HG03103 (cell line): ENCODE results near the gene GPR183.
A peak's percentile ranks its signal among the peaks of the same experiment; 100 is the strongest.

Experiments
- ATAC-seq: cut with Tn5 transposase; IDR thresholded peaks from one replicate; pipeline ENCODE4 v1.9.1; 2021; ENCODE audit warnings: low read depth; ENCODE audit not compliant: unreplicated experiment

Gene GPR183

DNA sequence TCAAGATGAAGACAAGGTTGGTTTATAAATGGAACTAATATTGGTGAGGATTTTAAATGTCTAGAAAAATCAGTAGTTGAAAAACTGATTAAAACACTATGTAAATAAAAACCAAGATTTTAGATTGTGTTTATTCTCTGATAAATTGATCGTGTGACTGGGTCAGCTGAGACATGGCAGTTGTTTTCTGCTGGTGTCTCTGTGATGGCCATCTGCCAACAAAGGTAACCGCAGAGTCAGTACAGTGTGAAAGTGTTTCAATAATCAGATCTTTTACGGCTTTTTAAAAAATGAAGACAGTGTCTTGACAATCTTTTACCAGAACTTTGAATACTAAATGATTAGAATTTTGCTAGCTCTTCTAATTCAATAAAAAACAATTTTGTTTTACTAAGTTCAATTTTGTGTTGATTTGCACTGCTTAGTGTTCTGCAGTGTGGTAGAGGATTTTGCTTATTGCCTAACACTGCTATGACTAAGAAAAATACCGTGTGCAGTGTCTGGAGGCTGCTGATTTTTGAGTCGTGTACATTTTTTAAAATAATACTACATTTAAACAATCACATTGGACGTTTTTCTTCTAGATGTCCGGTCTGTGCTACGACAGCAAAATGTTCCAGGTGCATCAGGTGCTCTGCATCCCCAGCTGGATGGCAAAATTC, 32.7 kb upstream of the GPR183 start:
- ATAC-seq = no peak

DNA sequence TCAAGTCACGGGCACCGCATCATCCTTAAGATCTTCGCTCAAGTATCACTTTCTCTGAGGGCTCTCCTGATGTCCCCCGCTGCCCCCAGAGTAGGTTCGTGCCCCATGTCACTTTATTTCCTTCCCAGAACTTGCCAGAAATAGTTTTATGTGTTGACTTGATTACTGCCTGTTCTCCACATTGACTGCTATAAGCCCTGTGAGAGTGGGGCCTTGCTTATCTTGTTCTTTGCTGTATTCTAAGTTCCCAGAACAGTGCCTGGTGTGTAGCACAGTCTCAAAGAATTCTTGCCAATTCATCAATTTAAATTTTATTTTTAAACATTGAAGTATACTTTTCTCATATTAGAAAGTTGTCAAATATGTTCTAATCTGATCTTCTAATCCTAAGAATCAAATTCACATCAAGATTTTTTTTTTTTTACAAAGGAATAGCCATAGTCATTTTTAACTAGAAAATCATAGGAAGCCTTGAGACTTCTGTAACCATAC, 32.1 kb upstream of the GPR183 start:
- no peak for ATAC-seq

DNA sequence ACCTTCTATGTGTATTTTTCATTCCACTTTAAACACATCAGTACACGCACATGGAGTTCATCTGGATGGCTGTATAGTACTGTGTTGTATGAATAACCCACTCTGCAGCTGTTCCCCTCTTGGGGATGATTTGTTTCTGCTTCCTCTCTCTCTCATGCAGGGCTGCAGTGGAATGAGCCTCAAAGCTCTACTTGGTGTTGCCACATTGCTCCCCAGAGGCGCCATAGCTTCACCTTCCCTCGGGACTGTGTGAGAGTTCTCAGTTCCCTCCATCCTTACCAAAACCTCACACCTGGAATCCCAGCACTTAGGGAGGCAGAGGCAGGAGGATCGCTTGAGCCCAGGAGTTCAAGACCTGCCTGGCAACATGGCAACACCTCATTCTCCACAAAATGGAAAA, 28.4 kb upstream of the GPR183 start:
- peak; percentile 70 for ATAC-seq

DNA sequence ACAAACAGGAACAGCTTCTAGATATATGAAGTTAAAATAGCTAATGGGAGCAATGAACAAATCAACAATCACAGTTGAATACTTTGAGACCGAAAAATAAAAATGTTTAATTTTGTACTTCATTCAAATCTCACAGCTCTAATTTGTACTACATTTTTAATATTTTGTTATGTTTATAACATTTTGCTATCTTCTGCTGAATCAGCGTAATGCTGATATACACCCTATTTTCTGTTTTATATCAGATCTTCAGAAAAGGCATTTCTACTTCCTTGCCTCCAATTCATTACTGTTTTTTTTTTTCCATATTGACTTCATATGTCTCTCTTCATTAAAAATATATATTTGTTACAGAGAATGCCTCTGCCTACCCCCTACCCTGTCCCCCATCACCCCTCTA, 27.9 kb upstream of the GPR183 start:
- no peak for ATAC-seq

DNA sequence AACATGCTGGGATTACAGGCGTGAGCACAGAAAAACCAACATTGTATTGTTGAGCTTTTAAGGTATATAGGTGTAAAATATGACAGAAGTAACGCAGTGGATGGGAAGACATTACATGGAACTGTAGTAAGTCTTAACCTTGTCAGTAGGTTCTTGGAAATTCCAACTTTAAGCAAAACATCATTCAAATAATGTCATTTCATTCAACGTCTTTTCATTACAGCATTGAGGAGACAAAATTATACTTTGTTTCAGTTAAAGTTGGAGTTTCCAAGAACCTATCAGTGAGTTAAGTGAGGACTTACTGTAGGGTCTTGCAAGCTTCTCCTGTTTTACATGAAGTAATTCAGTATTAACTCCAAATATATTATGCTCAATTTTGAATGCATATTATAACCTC, 27.0 kb upstream of the GPR183 start:
- ATAC-seq = no peak

DNA sequence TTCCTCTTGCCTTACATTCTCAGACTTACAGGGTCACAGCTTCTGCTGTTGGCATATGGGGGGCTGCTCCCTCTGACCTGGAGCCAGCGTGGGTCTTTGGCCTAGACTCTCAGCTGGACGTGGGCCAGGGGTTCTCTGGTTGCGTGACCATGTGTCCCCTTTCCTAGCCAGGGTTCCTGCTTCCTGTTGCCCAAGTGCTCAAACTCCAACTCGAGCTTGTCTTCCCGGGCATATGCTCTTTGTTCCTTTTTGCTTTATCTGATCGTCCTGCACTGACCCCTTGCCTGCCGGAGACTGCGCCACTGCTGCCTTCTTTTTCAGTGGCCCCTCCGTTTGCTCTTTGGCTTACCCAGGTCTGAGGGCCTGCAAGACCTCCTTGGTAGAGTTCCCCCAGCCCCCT, 25.3 kb upstream of the GPR183 start:
- no peak for ATAC-seq

DNA sequence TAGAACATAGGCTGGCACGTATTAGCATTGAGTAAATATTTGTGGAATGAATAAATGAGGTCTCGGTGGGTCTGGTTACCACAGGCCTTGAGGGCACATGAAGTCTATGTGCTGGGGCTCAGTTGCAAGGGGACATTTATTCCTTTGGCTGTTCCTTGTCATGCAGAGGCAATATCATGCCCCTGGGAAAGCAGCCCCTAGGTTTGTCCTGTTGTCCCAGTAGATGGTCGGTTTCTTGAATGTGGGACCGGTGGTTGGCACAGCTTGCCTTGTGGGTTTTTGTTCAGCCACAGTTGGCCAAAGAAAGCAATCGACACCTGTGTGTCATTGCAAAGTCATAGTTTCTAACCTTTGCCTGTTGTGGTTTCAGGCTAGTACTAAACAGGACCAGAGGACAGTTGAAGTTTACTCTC, 24.7 kb upstream of the GPR183 start:
- peak; percentile 67 for ATAC-seq

DNA sequence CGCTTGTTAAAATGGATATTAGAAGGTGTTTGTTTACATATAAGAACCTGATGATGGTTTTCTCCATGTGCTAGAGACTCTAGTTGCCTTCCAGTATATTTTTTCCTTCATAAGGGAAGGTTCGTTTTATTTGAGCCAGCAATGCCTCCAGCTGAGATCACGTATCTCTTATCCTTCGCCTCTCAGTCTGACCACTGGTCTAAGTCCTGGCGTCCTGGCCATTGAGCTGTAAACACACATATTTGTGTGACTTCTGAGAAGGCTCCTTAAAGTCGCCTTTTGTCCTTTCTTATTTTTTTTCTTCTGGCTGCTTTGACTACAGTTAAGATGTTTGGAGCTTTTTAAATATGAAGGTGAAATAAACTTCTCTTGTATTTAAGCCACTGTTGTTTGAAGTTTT, 23.7 kb upstream of the GPR183 start:
- ATAC-seq = no peak

DNA sequence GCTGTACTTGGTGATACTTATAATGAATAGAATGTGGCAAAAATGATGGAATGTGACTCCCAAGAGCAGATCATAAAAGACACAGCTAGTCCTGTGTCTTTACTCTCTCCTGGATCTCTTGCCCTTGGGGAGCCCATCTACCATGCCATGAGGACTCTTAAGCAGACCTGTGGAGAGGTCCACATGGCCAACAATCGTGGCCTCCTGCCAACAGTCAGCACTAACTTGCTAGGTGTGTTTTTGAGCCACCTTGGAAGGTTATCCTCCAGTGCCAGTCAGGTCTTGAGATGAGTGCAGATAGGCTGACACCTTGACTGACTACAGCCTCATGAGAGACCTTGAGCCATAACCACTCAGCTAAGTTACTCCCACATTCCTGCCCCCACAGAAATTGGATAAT, 22.3 kb upstream of the GPR183 start:
- ATAC-seq = no peak

DNA sequence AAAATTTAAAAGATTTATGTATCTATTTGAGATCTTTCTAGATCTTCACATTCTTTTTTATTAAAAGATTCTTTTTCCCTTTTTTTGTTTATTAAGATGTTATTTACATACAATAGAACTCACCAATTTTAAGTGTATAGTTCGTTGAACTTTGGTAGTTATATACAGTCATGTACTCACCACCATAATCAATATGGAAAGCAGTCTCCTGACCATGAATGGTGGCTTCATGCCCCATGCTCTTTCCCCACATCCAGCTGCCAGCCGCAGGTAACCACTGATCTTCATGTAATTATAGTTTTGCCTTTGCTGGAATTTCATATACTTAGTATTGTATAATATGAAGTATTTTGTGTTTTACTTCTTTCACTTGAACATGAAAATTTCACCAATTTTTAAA, 20.6 kb upstream of the GPR183 start:
- no peak for ATAC-seq

DNA sequence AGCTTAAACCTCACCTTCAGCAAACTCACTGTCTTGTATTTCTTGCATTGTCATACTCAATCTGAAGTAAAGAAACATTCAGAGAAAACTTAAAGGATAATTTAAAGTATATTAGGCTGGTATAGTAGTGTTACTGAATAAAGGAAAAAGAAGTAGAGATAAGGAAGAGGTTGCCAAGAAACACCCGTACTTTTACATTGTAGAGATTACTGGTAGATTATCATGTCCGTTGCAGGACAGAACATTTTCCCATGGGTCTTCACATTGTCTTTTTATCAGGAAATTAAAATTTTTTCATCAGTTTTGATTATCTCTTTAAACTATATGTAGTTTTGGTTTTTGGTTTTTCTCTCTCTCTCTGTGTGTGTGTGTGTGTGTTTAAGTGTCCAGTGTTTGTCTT, 19.9 kb upstream of the GPR183 start:
- no peak for ATAC-seq

DNA sequence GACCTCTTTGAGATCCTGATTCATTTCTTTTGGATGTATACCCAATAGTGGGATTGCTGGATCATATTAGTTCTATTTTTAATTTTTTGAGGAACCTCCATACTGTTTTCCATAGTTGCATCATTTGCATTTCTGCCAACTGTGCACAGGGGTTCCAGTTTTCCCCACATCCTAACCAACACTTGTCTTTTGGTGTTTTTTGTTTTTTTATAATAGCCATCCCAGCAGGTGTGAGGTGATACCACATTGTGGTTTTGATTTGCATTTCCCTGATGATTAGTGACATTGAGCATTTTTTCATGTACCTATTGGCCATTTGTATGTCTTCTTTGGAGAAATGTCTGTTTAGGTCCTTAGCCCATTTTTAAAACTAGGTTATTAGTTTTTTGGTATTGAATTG, 18.8 kb upstream of the GPR183 start:
- no peak for ATAC-seq

DNA sequence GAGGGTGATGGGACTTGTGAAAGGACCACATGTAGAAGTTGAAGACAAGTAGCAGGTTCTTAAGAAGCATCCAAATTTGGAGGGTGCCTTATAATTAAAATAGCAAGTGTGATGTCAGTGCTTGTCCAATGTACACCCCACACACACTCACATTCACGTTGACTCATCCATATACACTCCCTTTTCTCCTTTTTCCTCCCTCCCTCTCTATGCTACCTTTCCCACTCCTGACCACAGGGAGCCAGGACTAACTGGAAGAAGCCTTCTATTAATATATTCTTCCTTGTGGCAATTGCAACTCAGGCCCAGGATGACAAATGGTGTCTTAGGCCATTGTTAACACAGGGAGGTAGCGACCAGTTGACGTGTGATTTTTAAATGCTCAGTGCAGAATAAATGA, 16.3 kb upstream of the GPR183 start:
- no peak for ATAC-seq

DNA sequence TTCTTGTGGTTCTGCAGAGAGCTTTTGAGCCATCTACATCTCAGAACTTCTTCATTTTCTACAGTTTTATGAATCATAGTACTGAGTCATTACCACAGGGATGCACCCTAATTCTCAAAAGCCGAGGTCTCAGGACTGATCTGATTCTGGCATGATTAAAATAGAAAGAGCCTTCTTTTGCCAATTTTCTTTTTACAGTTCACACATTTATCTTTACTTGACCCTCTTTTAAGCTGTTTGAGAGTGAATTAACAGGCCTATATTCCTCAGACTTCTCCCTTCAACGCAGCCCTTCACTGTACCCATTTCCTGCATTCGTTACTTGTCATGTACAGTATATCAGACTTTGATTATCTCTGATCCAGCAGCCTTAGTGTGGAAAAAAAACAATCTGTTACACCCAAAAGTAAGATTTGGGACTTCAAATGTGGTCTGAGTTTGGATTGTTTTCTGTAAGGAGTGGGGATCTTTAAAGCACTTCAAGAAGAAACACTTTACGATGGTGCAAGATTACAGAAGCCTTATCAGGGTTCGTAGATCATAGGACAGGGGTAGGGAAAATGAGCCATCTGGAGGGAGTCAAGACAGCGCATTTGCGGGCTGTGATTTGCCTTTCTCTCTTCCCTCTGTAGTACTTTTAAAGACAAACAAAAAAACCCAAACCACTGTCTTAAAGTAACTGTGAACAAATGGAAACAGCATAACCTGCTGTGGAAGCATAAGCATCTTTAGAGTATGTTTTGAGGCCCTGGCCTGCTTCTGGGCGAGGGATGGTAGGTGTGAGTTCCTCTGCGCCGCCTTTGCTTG, 15.3 kb upstream of the GPR183 start:
- peak; percentile 83 for ATAC-seq

DNA sequence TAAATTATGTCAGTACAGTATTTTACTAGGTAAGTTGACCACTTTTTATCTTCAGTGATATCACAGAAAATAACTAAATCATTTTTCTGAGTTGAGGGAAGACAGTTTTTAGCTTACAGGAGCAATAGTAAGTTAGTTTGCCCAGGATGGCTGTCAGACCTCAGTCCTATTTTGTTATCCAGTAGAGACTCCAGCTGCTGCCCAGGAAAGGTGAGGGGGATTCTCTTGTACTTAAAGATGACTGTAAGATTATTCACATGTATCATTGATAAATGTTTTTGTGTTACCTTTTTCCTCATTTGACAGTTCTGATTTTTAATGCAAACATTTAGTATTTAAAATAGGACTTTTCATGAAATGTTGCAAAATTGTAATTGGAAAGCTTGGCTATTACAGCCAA, 14.5 kb upstream of the GPR183 start:
- ATAC-seq = no peak

DNA sequence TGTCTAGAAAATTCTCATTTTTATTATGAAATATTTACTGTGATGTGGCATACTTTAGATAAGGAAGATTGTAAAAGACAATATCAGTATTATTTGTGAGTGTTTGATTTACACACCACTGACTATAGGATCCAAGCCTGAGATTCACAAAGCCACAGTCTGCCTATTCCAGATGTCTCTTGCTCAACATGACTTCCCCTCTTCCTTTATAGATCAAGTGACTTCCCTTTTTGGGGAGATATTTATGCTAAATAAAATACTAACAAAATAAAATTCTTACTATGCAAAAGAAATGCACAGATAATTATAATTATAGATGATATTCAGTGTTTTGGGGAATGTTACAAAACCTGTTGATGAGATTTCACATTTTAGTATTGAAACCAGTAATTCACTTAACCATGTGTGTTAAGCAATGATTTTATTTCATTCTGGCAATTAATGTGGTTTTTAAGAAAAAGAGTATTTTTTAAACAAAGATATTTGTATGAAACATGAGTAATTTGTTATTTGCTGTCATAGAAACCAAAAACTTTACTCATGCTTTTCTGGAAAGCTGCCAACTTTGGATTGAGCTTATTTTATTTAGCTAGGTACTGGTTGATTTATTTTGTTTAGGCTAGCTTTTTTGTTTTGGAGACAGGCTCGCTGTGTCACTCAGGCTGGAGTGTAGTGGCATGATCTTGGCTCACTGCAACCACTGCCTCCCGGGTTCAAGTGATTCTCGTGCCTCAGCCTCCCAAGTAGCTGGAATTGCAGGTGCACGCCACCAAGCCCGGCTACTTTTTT, 13.7 kb upstream of the GPR183 start:
- ATAC-seq = no peak

DNA sequence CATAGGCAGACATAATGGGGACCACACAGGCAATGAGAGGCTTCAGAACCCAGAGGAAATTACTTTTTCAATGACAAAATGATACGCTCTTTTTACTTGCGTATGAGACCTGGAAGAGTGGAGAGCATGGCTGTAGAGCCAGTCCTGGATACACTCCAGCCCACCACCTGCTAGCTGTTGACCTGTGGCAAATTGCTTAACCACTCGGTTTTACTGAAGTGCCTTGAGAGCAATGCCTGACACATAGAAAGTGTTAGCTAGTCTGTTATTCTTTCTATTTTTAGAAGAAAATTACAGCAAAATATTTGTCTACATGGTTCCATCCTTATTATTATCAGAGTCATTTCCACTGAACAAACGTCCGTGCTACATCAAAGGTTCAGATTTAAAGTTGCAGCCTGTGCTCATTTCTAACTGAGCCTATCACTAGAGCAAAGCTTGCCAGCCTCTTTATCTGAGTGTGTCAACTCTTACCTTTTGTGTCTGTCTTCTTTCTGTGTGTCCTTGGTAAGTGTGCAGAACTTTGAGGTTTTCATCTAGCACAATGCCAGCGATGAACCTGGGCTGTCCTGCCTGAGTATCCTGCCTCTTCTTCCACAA, 9.6 kb upstream of the GPR183 start:
- ATAC-seq = no peak

DNA sequence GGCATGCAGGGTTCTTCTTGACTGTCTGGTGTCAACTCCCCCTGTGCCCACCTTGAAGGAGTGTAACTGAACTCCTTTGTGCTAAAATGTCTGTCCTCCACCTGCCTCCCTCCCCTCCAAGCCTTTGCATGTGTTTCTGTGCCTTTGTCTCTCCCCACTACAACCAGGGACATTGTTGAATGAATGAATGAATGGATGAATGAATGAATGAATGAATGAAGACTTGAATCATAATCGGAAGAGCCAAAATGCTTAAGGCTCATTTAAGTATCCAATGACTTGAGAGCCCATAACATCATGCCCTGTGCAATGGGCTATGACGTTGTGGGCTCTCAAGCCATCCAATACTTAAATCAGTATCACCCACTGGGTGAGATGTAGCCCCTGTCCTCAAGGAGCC, 9.0 kb upstream of the GPR183 start:
- ATAC-seq = no peak

DNA sequence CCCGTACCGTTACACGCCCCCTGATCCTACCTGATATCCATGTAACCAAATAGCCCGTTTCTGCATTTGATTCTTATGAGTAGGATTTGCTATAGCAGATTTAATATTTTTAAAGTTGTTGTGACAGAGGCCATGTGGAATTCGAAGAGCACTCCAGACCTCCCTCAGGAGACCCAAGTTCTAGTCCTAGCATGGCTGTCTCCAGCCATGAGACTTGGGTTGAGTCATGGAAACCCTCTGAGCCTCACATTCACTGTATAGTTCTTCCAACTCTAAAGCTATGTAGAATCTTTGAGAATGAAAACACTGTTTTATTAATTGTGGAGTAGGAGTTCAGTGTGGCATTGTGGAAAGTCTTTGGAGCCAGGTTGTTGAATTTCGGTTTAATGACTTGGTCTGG, 8.0 kb upstream of the GPR183 start:
- no peak for ATAC-seq

DNA sequence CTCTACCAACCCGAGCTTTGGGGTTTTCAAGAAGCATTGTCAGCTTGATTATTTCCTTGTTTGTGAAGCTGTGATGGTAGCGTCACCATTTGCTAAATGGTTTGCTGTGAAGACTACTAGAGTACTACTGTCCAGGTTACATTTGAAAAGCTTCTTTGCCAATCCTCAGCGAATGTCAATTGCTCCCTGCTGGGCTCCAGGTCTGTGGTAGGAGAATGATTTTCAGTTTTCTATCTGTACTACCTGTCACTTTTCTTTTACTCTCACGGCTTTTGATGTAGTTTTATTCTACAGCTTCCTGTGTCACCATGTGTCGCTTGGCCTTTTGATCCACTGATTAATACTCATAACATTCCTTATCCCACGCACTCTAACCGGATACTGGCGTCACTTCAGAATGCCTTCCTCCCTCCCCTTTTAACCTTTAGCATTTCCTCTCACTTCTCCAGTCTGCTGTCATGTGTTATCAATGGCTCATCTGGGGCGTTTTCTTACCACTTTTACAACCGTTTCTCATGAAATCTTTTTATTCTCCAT, 7.5 kb upstream of the GPR183 start:
- no peak for ATAC-seq

DNA sequence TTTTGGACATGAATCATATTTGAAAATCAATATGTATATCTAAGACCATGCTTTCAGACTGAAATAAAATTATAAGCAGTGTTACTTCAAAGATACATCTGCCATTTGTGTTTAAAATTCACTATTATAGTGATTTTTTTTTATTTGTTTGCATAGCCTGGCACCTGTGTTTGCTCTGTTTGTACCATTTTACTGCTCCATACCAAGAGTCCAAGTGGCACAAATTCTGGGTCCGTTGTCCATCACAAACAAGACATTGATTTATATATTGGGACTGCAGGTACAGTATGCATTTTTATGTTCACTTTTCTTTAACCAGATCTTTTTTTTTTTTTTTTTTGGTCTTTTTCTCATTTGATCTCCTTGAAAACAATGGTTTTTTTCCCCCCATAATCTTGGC, 6.7 kb upstream of the GPR183 start:
- ATAC-seq = no peak
